ENCODE measurements around the gene FUOM. TPM values are rescaled to one million over a fixed set of nuclear protein-coding genes. Genes with fewer than 3 reads are reported as not detected.

Gene FUOM
- total and polyA plus RNA-seq, 2 of the 8 experiments (the other 6 are each of a cell fraction or from before 2014, with no cell fraction given): 22.0 to 30.4 TPM

- no peak overlapping the region for H2BK20ac ChIP-seq (ENCODE audit: low read length)
- peaks cover 0 to 25% of the 10 kb centered on the region in 2 experiments; a peak in 2 of 4 replicates for H3K79me2 ChIP-seq (ENCODE audit: control insufficient read depth in 1 of 2, insufficient read depth in 2 of 2, low read length in 2 of 2)
- no peak overlapping the region for H3K56ac ChIP-seq (replicated peaks; ENCODE audit: insufficient read length, low read depth, low read length)
- H2AFZ ChIP-seq (ENCODE audit: low read length): no peak overlapping the region
- H3K18ac ChIP-seq (ENCODE audit: extremely low read depth, low read length): no peak overlapping the region
- ChIA-PET POLR2A (ENCODE audit: partially characterized antibody) (no interaction called here), CTCF (ENCODE audit: partially characterized antibody) (no interaction called here)
- DNase-seq (ENCODE audit: low read depth in 1 of 2, low spot score in 2 of 2) (no peak), FAIRE-seq (no peak)
- H3K4ac ChIP-seq (replicated peaks; ENCODE audit: insufficient read length, low read depth, low read length): no peak overlapping the region
- H2AK5ac ChIP-seq (ENCODE audit: low read depth, low read length): no peak overlapping the region
- no peak overlapping the region for H3K23ac ChIP-seq (ENCODE audit: insufficient read length)
- no peak overlapping the region for H3K27ac ChIP-seq (ENCODE audit: low read depth, low read length)
- peaks cover 0 to 8% of the 10 kb centered on the region in 2 experiments for H4K20me1 ChIP-seq (replicated peaks in 1 of 2; ENCODE audit: control insufficient read depth in 1 of 2, insufficient read depth in 2 of 2, low read length in 2 of 2)
- no peak overlapping the region for H4K5ac ChIP-seq (ENCODE audit: insufficient read length, low read depth, low read length)
- peaks cover 6 to 42% (median 21%) of the 10 kb centered on the region in 4 experiments; a peak in 7 of 8 replicates for H3K36me3 ChIP-seq (ENCODE audit: control insufficient read depth in 2 of 4, insufficient read depth in 4 of 4, low read length in 3 of 4)
- H2BK12ac ChIP-seq (ENCODE audit: low read depth, low read length): no peak overlapping the region
- peaks cover 0 to 3% (median 0%) of the 10 kb centered on the region in 4 experiments; a peak in 3 of 7 replicates for H3K4me1 ChIP-seq (replicated peaks in 1 of 4; ENCODE audit: control insufficient read depth in 3 of 4, insufficient read depth in 4 of 4, low read length in 3 of 4)
- no peaks in the 10 kb centered on the region for H3K27me3 ChIP-seq (replicated peaks in 1 of 4; ENCODE audit: control insufficient read depth in 3 of 4, extremely low read depth in 1 of 4, insufficient read depth in 3 of 4, low read length in 3 of 4)
- H3K4me3 ChIP-seq (ENCODE audit: extremely low read depth in 1 of 4, insufficient read depth in 2 of 4, low read depth in 3 of 4, low read length in 4 of 4): no peak overlapping the region
- H2BK5ac ChIP-seq (ENCODE audit: low read depth, low read length): no peak overlapping the region
- H3K79me1 ChIP-seq (ENCODE audit: low read depth, low read length): peaks cover 7% of the 10 kb centered on the region
- WGBS, 2 experiments (ENCODE audit: extremely low coverage in 1 of 2, insufficient coverage in 1 of 2, insufficient read length in 1 of 2, insufficient replicate concordance in 2 of 2, low coverage in 1 of 2, low lambda C conversion rate in 2 of 2, missing lambda C conversion rate in 1 of 2): 92% methylated on average over 19 of the region's 19 CpGs; no CpG with 5 or more reads in 1 of the 2 experiments
- H3K23me2 ChIP-seq (ENCODE audit: low read depth, low read length): 0 out of 2 replicates have a peak, but pooled peaks cover 2% of the 10 kb centered on the region
- no peaks in the 10 kb centered on the region for H3K9me3 ChIP-seq (ENCODE audit: insufficient read depth in 2 of 2, low read depth in 1 of 2, low read length in 1 of 2)
- H4K91ac ChIP-seq (replicated peaks; ENCODE audit: insufficient read length, low read length): no peak overlapping the region
- no peak overlapping the region for H3K9ac ChIP-seq (replicated peaks in 1 of 4; ENCODE audit: extremely low read depth in 1 of 4, low read depth in 3 of 4, low read length in 3 of 4)
- no peak overlapping the region for H4K8ac ChIP-seq (ENCODE audit: extremely low read depth, insufficient read depth, low read length)
- TF ChIP-seq TAF1 (IDR thresholded peaks at IDR 0.05; ENCODE audit: low read depth, low read length) (no peak), GABPA (IDR thresholded peaks at IDR 0.05; ENCODE audit: borderline replicate concordance, insufficient read depth, low read length) (no peak), POLR2AphosphoS5 (IDR thresholded peaks at IDR 0.05; ENCODE audit: low read depth, low read length) (no peak), SIX5 (IDR thresholded peaks at IDR 0.05; ENCODE audit: low read depth, low read length) (no peak), SRF (IDR thresholded peaks at IDR 0.05; ENCODE audit: low read depth, low read length) (no peak), KDM5A (IDR thresholded peaks at IDR 0.05; ENCODE audit: low read length) (no peak), PHF8 (conservative IDR thresholded peaks at IDR 0.05; ENCODE audit: low read depth, low read length) (no peak), EZH2 (IDR thresholded peaks at IDR 0.05; ENCODE audit: low read depth, low read length, severe bottlenecking) (no peak), CBX8 (IDR thresholded peaks at IDR 0.05; ENCODE audit: borderline replicate concordance, low read depth, low read length) (no peak), BRCA1 (IDR thresholded peaks at IDR 0.05; ENCODE audit: low read depth, low read length) (no peak)
- TF ChIP-seq, protein P1, sequence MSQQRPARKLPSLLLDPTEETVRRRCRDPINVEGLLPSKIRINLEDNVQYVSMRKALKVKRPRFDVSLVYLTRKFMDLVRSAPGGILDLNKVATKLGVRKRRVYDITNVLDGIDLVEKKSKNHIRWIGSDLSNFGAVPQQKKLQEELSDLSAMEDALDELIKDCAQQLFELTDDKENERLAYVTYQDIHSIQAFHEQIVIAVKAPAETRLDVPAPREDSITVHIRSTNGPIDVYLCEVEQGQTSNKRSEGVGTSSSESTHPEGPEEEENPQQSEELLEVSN (IDR thresholded peaks at IDR 0.05): no peak
- H2BK120ac ChIP-seq (replicated peaks; ENCODE audit: low read depth, low read length): no peak overlapping the region
- no peak overlapping the region for H3K14ac ChIP-seq (ENCODE audit: insufficient read length)
- H3K4me2 ChIP-seq (ENCODE audit: insufficient read depth in 1 of 2, low read depth in 2 of 2, low read length in 2 of 2): no peak overlapping the region
- H2BK15ac ChIP-seq (ENCODE audit: low read length): no peak overlapping the region
Observed at GRCh38 chr10:133396035-133396624, 38.3 kb upstream of the FUOM start.
